HG02610 (cell line): ENCODE data around the gene TSBP1.

Source experiments
- ATAC-seq: cut with Tn5 transposase; IDR thresholded peaks from one replicate; pipeline ENCODE4 v1.9.1; 2021; ENCODE audit warnings: mild to moderate bottlenecking, moderate library complexity; ENCODE audit not compliant: unreplicated experiment

TSBP1 gene

GRCh38 chr6:32371803-32372202, at the start of gene TSBP1:
TSBP1 (minus strand) TSS chr6:32371903; CDS start chr6:32371706, 197 bp downstream.
- no peak for ATAC-seq

- no peak for ATAC-seq
These were observed 44.3 kb upstream of the TSBP1 start for GRCh38 chr6:32416036-32416435.

- no peak for ATAC-seq
These were observed 43.9 kb upstream of the TSBP1 start for GRCh38 chr6:32415521-32416019.

GRCh38 chr6:32413427-32414047, 41.8 kb upstream of the TSBP1 start:
- no peak for ATAC-seq

- no peak for ATAC-seq
These were observed 40.0 kb upstream of the TSBP1 start for GRCh38 chr6:32411566-32412327.

GRCh38 chr6:32410906-32411305, 39.2 kb upstream of the TSBP1 start:
- ATAC-seq: no peak

GRCh38 chr6:32406857-32407256, 35.2 kb upstream of the TSBP1 start, which contains the start of gene BTNL2:
BTNL2 (minus strand) TSS chr6:32407181; CDS start chr6:32407123, 58 bp downstream.
- ATAC-seq: no peak

- ATAC-seq: no peak
These were observed 34.5 kb upstream of the TSBP1 start for GRCh38 chr6:32406197-32406596.

- ATAC-seq: no peak
These were observed 34.0 kb upstream of the TSBP1 start for GRCh38 chr6:32405656-32406055.

GRCh38 chr6:32402812-32403211, 31.1 kb upstream of the TSBP1 start:
- no peak for ATAC-seq

- no peak for ATAC-seq
These were observed 29.7 kb upstream of the TSBP1 start for GRCh38 chr6:32401284-32401963.

GRCh38 chr6:32397252-32397920, 25.7 kb upstream of the TSBP1 start:
- peak; percentile 72 for ATAC-seq

GRCh38 chr6:32396028-32396427, 24.3 kb upstream of the TSBP1 start:
- no peak for ATAC-seq

GRCh38 chr6:32393665-32394420, 22.1 kb upstream of the TSBP1 start:
- ATAC-seq: no peak

GRCh38 chr6:32391505-32391904, 19.8 kb upstream of the TSBP1 start:
- no peak for ATAC-seq

- ATAC-seq: no peak
These were observed 16.1 kb upstream of the TSBP1 start for GRCh38 chr6:32387589-32388340.

GRCh38 chr6:32386040-32386439, 14.3 kb upstream of the TSBP1 start:
- ATAC-seq: no peak

- no peak for ATAC-seq
These were observed 11.2 kb upstream of the TSBP1 start for GRCh38 chr6:32382757-32383420.

- ATAC-seq: no peak
These were observed 7.8 kb upstream of the TSBP1 start for GRCh38 chr6:32379545-32379944.
